K562 treated with DMSO at 1 percent for 4 hours (cell line): ENCODE data around the gene PUS1. TPM values are rescaled to one million over a fixed set of nuclear protein-coding genes. Genes with fewer than 3 reads are reported as not detected.

ENCODE experiments used
- total RNA-seq: library from RNA; unstranded; fragments of 300-600 nt; gene quantifications from 2 replicates; pipeline ENCODE4 v1.2.3, GENCODE V29; 2022; ENCODE audit not compliant: insufficient read depth

PUS1 gene
- 23.4 and 30.7 TPM in 2 replicates for total RNA-seq

DNA sequence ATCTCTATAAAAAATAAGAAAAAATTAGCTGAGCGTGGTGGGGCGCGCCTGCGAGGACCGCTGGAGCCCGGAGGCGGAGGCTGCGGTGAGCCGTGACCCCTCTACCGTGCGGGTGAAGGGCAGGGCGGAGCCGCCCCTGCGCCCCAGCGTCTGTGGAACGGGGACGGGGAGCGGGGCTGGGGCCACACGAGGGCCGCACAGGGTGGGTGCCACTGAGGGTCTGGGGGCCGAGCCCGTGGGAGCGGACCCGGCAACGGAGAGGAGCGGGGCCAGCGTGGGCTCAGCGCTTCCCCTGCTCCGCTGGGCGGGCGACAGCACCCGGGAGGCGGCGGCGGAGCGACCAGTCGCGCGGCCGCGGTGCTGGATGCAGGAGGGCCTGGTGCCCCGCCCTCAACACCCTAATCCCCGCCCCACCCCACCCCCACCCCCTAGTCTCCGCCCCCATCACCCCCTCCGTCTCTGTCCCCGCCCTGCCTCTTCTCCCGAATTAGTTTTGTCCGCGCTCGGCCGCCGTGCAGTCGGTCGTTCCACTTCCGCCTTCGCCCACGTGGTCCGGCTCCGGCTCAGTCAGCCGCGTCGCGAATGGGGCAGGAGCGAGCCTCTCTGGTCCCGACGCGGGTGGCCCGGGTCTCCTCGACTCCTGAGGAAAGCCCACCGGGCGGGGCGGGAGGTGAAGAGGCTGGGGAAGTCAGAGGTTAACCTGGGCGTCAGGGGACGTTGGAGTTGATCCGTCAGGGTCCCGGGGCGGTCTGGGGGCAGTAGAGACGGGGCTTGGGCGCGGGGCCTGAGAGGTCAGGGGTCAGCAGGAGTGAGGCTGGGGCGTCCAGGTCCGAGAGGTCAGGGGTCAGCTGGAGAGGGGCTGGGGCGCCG is at the start of gene PUS1:
PUS1 (plus strand) TSS at position 566 of the 870 bp plus-strand sequence. CDS start 447 bp downstream, outside the sequence.

DNA sequence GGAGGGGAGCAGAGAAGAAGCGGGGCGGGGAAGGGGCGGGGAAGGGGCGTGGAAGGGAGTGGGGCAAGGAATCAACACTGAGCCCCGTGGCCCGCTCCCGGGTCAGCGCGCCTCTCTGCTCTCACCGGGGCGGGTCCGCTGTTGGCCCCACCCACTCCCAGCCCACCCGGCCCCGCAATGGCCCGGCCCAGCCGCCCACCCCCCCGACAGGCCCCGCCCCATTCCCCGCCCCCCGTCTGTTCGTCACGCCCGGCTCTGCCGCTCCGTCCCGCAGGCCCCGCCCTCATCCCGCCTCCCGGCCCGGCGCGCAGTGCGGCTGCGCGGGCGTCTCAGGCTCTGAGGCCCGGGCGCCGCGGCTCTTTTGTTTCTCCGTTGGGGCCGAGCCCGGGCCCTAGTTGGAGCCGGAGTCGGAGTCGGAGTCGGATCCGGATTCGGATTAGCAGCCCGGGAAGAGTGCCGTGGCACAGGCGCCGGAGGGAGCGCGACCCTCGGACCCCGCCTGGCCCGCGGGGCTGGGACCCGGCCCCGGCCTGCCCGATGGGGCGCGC is 34.7 kb upstream of the PUS1 start, which contains the start of gene ULK1:
ULK1 (plus strand) TSS at position 310 of the 548 bp plus-strand sequence. CDS start 380 bp downstream, outside the sequence.

DNA sequence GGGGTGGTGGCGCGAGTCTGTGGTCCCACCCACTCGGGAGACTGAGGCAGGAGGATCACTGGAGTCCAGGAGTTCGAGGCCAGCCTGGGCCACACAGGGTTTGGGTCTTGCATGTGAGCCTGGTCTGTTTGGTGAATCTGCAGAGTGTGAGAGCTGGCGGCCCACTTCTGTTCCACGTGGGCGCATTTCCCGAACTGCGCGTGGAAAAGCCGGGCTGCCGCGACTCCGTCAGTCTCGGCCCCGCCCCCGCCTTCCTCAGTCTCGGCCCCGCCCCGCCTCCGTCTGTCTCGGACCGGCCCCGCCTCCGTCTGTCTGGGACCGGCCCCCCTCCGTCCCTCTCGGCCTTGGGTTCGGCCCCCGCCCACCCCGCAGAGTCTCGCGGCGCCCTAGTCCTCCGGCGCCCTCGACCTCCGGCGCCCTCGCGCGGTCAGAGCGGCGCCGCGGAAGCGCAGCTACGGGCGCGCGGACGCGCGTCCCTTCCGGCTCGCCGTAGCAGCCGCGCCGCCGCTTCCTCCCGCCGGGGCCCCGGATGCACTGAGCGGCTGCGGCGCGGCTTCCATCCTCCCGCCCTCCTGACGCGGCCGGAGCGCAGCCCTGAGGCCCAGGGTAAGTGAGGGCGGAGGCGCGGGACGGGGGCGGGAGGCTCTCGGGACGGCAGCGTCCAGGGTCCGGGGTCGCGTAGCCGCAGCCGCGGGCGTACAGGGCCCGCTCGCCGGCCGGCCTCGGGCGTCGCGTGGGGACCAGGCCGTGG is 20.5 kb downstream of the PUS1 start, which contains the start of gene EP400:
EP400 (plus strand) TSS at position 512 of the 751 bp plus-strand sequence. CDS start 10,678 bp downstream, outside the sequence.

Other genes with a start within 250 kb of the PUS1 start
- gene SFSWAP, start 218.2 kb upstream of the PUS1 start, total RNA-seq, result 25.4 and 26.1 TPM in 2 replicates
- gene MMP17, start 100.9 kb upstream of the PUS1 start, total RNA-seq, result 7.3 and 16.0 TPM in 2 replicates
- 38.4 and 48.4 TPM in 2 replicates for gene ULK1, start 34.7 kb upstream of the PUS1 start, total RNA-seq
- gene EP400, start 20.7 kb downstream of the PUS1 start, total RNA-seq, result 31.2 and 40.0 TPM in 2 replicates
- gene DDX51, start 215.0 kb downstream of the PUS1 start, total RNA-seq, result 6.5 and 9.5 TPM in 2 replicates
- gene NOC4L, start 215.2 kb downstream of the PUS1 start, total RNA-seq, result 37.9 and 43.9 TPM in 2 replicates